Measurements from ENCODE around the gene DCAF11.
A peak's percentile ranks its signal among the peaks of the same experiment; 100 is the strongest.

DCAF11 gene

GRCh38 chr14:24079491-24080141, 35.0 kb upstream of the DCAF11 start:
- TF ChIP-seq CTCF (IDR thresholded peaks at IDR 0.05; ENCODE audit: low read depth, low read length), result no peak
- no peak overlapping the region for H3K4me3 ChIP-seq (ENCODE audit: low read depth, low read length)
- no peak for DNase-seq (ENCODE audit: low read depth, low spot score)
- in situ Hi-C loops (cut with HindIII; ENCODE audit: low sequenced_read_pairs), result no loop called here

GRCh38 chr14:24080142-24080530, 34.4 kb upstream of the DCAF11 start:
- no peak for TF ChIP-seq CTCF (IDR thresholded peaks at IDR 0.05; ENCODE audit: low read depth, low read length)
- no peak for DNase-seq (ENCODE audit: low read depth, low spot score)
- H3K4me3 ChIP-seq (ENCODE audit: low read depth, low read length), result no peak overlapping the region
- in situ Hi-C loops (cut with HindIII; ENCODE audit: low sequenced_read_pairs), result no loop called here

GRCh38 chr14:24080888-24081738, 33.5 kb upstream of the DCAF11 start:
- TF ChIP-seq CTCF (IDR thresholded peaks at IDR 0.05; ENCODE audit: low read depth, low read length), result no peak
- in situ Hi-C loops (cut with HindIII; ENCODE audit: low sequenced_read_pairs), result no loop called here
- peak; percentile 6 for DNase-seq (ENCODE audit: low read depth, low spot score)
- peak overlapping the region; percentile 45 for H3K4me3 ChIP-seq (ENCODE audit: low read depth, low read length)

GRCh38 chr14:24081739-24082211, 32.8 kb upstream of the DCAF11 start:
- no peak for TF ChIP-seq CTCF (IDR thresholded peaks at IDR 0.05; ENCODE audit: low read depth, low read length)
- no peak overlapping the region for H3K4me3 ChIP-seq (ENCODE audit: low read depth, low read length)
- in situ Hi-C loops (cut with HindIII; ENCODE audit: low sequenced_read_pairs), result no loop called here
- no peak for DNase-seq (ENCODE audit: low read depth, low spot score)

- no peak overlapping the region for H3K4me3 ChIP-seq (ENCODE audit: low read depth, low read length)
- TF ChIP-seq CTCF (IDR thresholded peaks at IDR 0.05; ENCODE audit: low read depth, low read length), result no peak
- in situ Hi-C loops (cut with HindIII; ENCODE audit: low sequenced_read_pairs), result no loop called here
- no peak for DNase-seq (ENCODE audit: low read depth, low spot score)
Measured at GRCh38 chr14:24082411-24083080, 32.0 kb upstream of the DCAF11 start.

- no peak overlapping the region for H3K4me3 ChIP-seq (ENCODE audit: low read depth, low read length)
- no peak for TF ChIP-seq CTCF (IDR thresholded peaks at IDR 0.05; ENCODE audit: low read depth, low read length)
- in situ Hi-C loops (cut with HindIII; ENCODE audit: low sequenced_read_pairs), result no loop called here
- DNase-seq (ENCODE audit: low read depth, low spot score), result no peak
Measured at GRCh38 chr14:24083462-24083861, 31.1 kb upstream of the DCAF11 start.

Measured in astrocyte of the spinal cord (primary cell).